ENCODE data around the gene CFAP44.

GRCh38 chr3:113439606-113440005 lies 1.7 kb downstream of the CFAP44 start:
- TF ChIP-seq CTCF (conservative IDR thresholded peaks at IDR 0.05; ENCODE audit: low read length) (no peak), EZH2phosphoT487 (IDR thresholded peaks at IDR 0.05; ENCODE audit: borderline replicate concordance) (no peak)
